Islet precursor cell (in vitro differentiated cells): ENCODE data around the gene GRXCR1.

Experiments
- DNase-seq: peaks from one replicate; pipeline ENCODE4 v3.0.0-alpha.2; 2018

The GRXCR1 gene

DNA sequence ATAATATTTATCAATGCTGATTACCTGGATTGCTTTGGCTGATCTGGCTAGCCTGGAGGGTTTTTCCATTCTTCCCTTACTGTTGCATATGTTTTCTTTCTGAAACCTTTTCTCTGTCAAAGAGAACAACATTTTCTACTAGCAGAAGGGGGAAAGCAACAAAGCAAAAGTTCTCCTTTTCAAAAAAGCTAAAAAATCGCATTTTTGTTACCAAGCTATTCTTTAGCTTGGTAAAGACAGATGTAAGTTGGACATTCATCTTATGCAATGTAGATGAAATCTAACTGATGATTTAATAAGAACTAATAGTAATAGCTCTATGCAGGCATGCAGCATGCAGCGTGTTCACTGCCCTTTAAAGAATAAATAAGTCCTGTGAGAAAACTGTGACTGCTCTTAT lies at the start of gene GRXCR1:
Gene GRXCR1, plus strand, starts transcription at position 301 of the 400 bp plus-strand sequence. CDS start 554 bp downstream, outside the sequence.
- no peak for DNase-seq

GRCh38 chr4:42843694-42844093 lies 48.8 kb upstream of the GRXCR1 start:
- no peak for DNase-seq

DNA sequence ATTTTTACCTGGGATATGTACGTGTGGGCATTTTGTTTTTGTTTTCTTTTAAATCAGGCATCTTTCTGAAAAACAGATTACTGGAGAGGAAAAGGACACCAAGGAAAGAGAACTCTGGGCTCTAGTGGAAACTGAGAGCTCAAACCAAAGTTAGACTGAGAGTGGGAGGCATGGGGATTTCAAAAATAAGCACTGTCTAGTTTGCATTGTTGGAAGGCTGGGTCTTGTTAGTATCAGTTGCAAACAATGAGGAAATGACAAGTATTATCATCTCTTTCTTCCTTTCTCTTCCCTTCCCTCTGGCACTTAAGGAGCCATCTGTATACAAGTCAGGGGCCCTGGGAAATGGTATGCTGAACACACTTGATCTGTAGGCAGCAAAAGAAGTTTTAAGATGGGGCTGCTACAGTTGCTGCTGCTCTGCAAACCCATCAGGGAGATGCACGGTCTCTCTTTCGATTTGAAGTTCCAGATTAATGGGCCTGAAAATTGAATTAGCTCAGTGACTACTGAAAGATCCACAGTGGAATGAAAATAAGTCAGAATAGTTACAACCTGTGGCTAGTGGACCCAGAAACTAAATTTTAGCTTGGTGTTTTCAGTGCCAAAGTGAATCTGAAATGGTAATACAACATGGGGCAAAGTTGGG lies 48.0 kb upstream of the GRXCR1 start:
- no peak for DNase-seq

DNA sequence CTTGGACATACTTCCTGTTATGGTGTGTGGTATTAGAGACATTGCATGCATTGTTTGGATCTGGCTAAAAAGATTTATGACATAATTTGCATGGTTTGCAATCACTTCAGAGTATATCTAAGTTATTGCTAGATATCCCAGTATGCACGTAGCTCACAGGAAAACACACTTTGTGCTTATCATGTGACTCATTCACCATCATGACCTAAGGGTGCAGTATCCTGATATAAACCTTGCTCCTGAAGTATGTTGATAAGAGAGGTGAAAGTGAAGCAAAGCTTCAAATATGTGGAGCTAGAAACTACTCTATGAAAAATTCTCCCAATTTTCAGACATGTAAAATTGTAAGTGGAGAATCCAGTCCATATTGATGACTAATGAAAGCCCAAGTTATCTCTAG lies 46.9 kb upstream of the GRXCR1 start:
- no peak for DNase-seq

- DNase-seq = no peak
Observed at GRCh38 chr4:42855779-42856178, 36.7 kb upstream of the GRXCR1 start.

DNA sequence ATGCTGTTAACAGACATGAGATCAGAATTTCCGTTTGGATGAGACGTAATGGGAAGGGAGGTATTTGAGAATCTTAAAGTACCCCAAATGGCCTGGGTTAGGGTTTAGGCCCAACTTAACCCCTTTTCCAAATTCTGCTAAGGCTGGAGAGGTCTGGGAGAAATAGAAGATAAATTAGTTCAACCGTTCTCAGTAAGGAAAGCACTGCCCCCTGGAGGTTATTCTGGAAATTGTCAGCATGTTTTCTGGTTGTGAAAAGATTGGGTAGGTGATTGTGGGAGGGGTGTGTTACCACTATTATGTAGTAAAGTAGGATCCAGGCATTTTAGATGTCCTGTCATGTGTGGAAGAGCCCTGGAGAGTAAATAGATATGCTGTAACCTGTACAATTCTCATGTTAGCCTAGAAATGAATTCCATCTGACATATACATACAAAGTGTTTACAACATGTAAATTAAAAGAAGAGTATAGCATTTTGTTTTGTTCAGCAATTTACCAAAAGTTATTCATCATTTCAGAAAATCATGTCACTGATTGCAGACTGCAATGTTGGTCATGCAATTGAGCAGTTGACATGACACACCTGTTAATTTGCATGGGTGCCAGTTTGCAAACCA lies 26.8 kb upstream of the GRXCR1 start:
- peak; percentile 66 for DNase-seq

DNA sequence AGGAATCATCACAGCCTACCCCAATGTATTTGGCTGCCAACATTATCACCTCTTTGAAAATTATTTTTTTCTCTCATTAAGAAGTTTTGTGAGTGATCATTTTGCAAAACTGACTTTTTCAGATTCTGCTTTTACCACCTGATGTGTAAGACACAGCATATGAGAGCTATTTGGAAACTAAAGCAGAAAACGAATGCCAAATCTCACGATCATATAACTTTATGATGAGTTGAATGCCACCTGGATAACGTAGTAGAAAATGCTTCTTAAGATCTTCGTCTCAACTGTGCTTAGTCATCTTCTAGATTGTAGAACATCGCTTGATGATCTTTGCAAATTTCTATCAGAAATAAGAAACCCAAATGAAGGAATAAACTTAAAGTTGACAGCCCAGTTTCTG lies 21.3 kb upstream of the GRXCR1 start:
- no peak for DNase-seq

GRCh38 chr4:42871671-42872290 lies 20.7 kb upstream of the GRXCR1 start:
- no peak for DNase-seq

GRCh38 chr4:42878863-42879262 lies 13.7 kb upstream of the GRXCR1 start:
- DNase-seq = no peak

- no peak for DNase-seq
Observed at GRCh38 chr4:42881253-42881652, 11.3 kb upstream of the GRXCR1 start.

- no peak for DNase-seq
Observed at GRCh38 chr4:42891644-42892043, 869 bp upstream of the GRXCR1 start.

DNA sequence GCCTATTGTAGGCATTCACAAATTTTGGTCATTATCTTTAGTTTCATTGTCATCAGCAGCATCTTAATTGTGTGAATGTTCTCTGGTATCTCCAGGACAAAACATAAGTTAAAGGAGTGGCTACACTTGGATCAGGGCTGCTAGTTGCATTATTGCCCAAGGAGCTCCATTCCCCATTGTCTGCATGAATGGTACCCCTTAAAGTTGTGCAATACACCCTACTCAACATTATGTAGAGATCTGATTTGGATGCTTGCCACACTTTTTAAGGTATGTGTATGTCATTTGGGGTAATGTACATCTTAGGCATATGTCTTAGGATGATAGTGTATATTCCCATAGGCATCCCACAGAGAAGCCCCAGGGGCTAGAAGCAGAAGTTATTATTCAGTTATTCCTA lies 2.9 kb downstream of the GRXCR1 start:
- no peak for DNase-seq

GRCh38 chr4:42904986-42905385 lies 12.5 kb downstream of the GRXCR1 start:
- DNase-seq = no peak

GRCh38 chr4:42905591-42905990 lies 13.1 kb downstream of the GRXCR1 start:
- DNase-seq = no peak

DNA sequence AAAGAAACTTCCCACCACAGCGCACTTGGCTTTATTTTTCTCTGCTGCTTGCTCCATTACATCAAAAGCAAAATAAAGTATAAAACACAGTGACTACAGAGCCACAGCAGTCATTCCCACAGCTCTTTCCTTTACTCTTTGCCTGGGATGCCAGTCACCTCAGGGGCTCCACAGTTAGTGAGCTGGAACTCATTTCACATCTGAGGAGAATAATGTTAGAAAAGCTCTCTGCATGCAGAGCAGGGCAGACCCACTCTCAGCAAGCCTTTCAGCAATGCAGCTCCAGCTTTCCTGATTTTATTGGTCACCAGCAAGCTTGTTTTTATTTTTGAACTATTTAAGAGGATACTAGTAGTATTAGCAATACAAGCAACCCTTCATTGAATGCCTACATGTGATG lies 13.8 kb downstream of the GRXCR1 start:
- no peak for DNase-seq

DNA sequence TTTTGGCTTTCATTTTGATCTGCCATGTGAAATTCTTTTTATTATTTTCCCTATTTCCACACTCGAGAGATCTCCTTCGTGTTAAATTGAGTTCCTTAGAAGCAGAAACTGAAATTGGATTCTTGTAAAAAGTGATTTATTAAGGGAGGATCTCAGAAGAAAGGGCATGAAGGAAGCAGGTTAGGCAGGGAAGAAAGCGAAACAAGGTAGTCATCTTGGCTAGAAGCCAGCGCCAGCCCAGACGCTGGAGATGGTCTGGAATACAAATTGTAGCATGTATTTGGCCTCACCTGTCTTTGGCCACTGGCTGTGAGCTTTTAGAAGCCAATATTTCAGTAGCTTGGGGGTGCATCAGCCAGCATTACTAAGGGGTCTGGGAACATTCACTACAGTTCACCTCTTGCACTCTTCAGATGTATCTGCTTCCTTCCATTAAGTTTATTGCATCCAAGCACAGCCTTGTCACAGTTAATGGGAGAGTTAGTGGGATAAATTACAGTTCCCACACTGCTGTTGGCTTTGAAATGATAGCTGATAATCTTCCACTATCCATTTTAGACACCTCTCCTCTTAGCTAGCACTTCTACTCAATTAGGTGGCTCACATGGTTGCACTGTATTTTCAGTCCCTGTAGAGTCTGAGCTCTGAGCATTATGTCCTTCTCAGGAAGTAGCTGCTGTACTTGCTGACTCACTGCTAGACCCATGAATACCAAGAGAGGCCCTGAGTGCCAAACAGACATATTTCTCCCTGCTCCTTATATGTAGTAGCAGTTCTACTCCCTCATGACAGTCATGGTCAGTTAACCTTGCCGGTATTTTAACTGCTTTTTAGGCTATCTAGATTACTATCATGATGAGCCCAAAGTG lies 14.6 kb downstream of the GRXCR1 start:
- DNase-seq = peak; percentile 66

GRCh38 chr4:42910459-42910858 lies 17.9 kb downstream of the GRXCR1 start:
- DNase-seq = no peak

DNA sequence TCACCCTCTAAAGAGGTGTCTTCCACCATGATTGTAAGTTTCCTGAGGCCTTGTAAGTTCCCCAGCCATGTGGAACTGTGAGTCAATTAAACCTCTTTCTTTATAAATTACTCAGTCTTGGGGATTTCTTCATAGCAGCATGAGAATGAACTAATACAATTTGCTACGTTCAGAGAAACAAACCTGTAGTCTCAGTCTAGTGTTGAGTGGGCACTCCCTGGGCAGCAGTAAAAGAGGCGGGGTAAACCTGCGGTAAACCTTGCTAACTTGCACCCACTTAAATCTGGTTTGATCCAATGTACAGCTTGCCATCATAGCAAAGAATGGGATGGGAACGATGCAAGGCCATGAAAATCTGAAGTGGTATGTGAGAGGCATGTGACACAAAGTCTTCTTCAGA lies 22.4 kb downstream of the GRXCR1 start:
- DNase-seq = no peak

GRCh38 chr4:42915484-42915883 lies 23.0 kb downstream of the GRXCR1 start:
- DNase-seq = no peak

DNA sequence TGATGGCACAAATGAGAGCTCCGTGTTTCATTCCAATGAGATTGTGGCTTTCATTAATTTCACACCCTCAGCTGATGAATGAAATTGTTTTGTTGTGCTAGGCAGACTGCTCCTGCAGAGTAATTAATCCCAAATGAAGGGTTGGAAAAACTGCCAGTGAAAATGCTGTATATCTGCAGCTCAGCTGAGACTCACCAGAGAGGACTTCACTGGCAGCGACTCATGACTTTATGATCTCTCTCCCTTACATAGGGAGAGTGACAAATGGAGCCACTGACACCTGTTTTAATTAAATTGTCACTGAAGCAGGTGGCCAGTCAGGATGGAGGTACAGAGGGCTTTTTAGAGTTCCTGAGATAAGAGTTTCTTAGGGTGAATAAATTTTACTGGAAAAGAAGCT lies 24.8 kb downstream of the GRXCR1 start:
- no peak for DNase-seq

- DNase-seq = no peak
Observed at GRCh38 chr4:42923431-42923830, 30.9 kb downstream of the GRXCR1 start.

DNA sequence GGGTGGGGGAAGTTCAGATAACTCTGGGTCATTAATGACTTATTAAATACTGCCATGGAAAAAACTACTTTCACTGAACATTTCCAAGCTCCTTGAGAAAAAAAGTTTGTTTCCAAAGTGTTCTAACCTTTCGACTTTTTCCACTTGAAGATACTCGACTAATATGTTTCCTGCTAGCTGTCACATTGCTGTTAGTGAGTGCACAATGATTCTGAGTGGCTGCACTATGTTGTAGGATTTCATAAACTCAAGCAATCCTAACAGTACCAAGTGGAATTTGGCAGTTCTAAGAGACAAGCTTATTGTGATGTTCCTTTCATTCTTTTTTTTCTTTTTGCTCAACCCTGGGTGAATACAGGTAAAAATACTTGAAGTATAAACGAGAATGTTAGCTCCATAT lies 33.4 kb downstream of the GRXCR1 start:
- no peak for DNase-seq

DNA sequence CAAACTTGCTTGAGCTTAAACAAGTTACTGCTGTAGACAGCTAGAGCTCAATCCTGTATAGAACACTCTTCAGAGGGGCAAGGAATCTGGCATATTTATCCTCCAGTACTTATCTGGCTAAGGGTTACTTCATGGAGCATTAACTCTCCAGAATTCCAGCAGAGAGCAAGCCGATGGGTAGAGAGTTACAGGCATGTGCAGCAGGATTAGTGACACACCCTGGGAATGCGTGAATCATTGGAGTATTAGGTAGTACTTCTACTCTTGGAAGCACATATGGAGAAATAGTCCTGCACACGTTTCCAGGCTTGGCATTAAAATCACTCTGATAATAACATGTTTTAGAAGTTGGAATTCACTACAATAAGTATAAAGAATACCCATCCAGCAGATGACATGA lies 35.4 kb downstream of the GRXCR1 start:
- no peak for DNase-seq

GRCh38 chr4:42928582-42928981 lies 36.1 kb downstream of the GRXCR1 start:
- DNase-seq = no peak
